SJCRH30 (cell line): Measurements from ENCODE around the gene CLDND1. TPM values are rescaled to one million over a fixed set of nuclear protein-coding genes. Genes with fewer than 3 reads are reported as not detected.

Source experiments
- DNase-seq, 2 experiments: peaks; one replicate each; pipeline ENCODE4 v3.0.0-alpha.2; 2015 to 2020
- H3K27ac ChIP-seq: fragments of 250-450 bp; sonication (Bioruptor Pico); 2 replicates; pipeline ENCODE4 v1.5.1; 2020; ENCODE audit warnings: mild to moderate bottlenecking, moderate library complexity
- H3K27me3 ChIP-seq: fragments of 250-450 bp; sonication (Bioruptor Pico); 2 replicates; pipeline ENCODE4 v1.5.1; 2020; ENCODE audit warnings: mild to moderate bottlenecking, moderate library complexity
- H3K36me3 ChIP-seq: fragments of 250-450 bp; sonication (Bioruptor Pico); 2 replicates; pipeline ENCODE4 v1.5.1; 2020; ENCODE audit warnings: mild to moderate bottlenecking, moderate library complexity
- H3K4me1 ChIP-seq: fragments of 250-450 bp; sonication (Bioruptor Pico); 2 replicates; pipeline ENCODE4 v1.5.1; 2020; ENCODE audit warnings: mild to moderate bottlenecking, moderate library complexity
- H3K4me3 ChIP-seq: fragments of 250-450 bp; sonication (Bioruptor Pico); 2 replicates; pipeline ENCODE4 v1.5.1; 2020; ENCODE audit warnings: mild to moderate bottlenecking, moderate library complexity
- H3K9me3 ChIP-seq: fragments of 250-450 bp; sonication (Bioruptor Pico); replicated peaks from 2 replicates; pipeline ENCODE4 v1.5.1; 2020; ENCODE audit warnings: mild to moderate bottlenecking, moderate library complexity
- total RNA-seq: library from RNA; depleted of rRNA; stranded (reverse); fragments of >200 nt; shearing (Covaris generic); gene quantifications from 2 replicates; pipeline ENCODE4 v1.2.3, GENCODE V29; 2014

CLDND1 gene
- total RNA-seq, 1 experiment from 2014 or later, result 147 TPM

DNA sequence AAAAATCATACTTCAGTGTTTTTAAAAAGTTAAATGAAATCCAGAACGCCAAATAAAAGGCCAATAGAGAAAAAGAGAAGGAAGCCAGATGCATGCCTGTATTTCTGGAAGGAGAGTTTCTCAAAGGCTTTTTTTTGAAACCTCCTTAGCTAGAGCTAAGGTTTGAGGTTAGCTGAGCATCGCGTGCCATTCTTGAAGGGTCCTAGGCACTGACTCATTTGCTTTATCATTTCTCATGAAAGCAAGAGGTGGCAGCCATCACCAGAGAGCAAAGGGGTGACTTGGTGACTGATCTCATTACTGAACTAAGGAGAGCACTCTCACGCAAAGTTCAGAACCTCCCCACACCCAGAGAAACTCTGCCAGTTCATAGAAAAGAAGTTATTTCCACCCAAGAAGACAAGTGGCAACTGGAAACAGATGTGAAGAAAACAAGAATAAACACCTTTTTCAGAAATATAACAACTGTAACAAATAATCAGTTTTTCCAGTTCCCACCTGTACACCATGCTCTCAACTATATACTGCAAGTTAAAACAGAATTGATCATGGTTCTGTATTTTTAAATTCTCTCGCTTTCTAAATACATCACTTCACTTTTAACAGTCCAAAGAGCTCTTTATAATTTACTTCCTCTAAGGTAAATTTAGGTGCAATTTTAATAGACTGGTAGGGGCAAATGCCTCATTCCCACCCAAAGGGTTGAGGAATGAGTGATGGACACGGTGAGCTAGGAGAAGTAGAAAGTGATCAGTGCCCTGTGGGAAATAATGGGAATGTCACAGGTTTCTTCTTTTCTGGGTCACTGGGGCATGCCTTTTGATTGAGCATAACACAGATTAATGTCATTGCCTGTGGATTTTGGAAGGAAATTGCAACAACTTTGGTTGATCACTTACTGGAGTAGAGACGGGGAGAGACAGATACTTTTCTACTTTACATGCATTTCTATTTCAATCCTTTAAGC, 33.7 kb upstream of the CLDND1 start:
- H3K36me3 ChIP-seq, result no peaks in the 10 kb centered on the region
- peaks cover 7% of the 10 kb centered on the region; the same call in 1 of the 2 replicates for H3K27me3 ChIP-seq
- H3K4me1 ChIP-seq, result no peaks in the 10 kb centered on the region; the same call in 1 of the 2 replicates
- no peak for DNase-seq
- no peaks in the 10 kb centered on the region for H3K9me3 ChIP-seq
- no peak overlapping the region for H3K4me3 ChIP-seq
- no peak overlapping the region for H3K27ac ChIP-seq

GRCh38 chr3:98555025-98555379, 32.3 kb upstream of the CLDND1 start:
- DNase-seq, result no peak
- Histone ChIP-seq H3K4me3 (no peak overlapping the region), H3K9me3 (no peaks in the 10 kb centered on the region), H3K4me1 (no peaks in the 10 kb centered on the region; the same call in 1 of the 2 replicates), H3K27ac (no peak overlapping the region), H3K36me3 (no peaks in the 10 kb centered on the region), H3K27me3 (peaks cover 7% of the 10 kb centered on the region; the same call in 1 of the 2 replicates)

- Histone ChIP-seq H3K27ac (no peak overlapping the region), H3K9me3 (no peaks in the 10 kb centered on the region), H3K27me3 (peaks cover 7% of the 10 kb centered on the region; the same call in 1 of the 2 replicates), H3K4me1 (no peaks in the 10 kb centered on the region; the same call in 1 of the 2 replicates), H3K36me3 (no peaks in the 10 kb centered on the region), H3K4me3 (no peak overlapping the region)
- no peak for DNase-seq
Measured at GRCh38 chr3:98554580-98554979, 31.9 kb upstream of the CLDND1 start.

DNA sequence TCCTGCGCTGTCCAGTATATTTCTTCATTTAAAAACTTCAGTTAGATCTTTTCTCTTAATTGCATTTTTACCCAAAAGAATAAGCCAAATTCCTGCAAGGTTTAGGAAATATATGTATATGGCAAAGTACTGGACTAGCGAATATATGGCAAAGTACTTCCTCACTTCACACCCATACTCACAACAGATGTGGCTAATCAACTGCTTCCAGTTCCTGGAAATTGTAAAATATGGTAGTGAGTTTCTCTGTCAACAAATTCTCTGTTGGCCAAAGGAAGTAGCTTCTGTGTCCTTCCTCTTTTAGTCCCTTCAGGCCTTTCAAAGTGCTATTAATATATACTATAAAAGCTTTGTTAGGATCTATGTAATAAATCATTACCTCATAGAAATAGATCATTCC, 31.1 kb upstream of the CLDND1 start:
- Histone ChIP-seq H3K36me3 (no peaks in the 10 kb centered on the region), H3K4me3 (no peak overlapping the region), H3K9me3 (no peaks in the 10 kb centered on the region), H3K27me3 (peaks cover 7% of the 10 kb centered on the region; the same call in 1 of the 2 replicates), H3K4me1 (no peaks in the 10 kb centered on the region; the same call in 1 of the 2 replicates), H3K27ac (no peak overlapping the region)
- DNase-seq, result no peak

DNA sequence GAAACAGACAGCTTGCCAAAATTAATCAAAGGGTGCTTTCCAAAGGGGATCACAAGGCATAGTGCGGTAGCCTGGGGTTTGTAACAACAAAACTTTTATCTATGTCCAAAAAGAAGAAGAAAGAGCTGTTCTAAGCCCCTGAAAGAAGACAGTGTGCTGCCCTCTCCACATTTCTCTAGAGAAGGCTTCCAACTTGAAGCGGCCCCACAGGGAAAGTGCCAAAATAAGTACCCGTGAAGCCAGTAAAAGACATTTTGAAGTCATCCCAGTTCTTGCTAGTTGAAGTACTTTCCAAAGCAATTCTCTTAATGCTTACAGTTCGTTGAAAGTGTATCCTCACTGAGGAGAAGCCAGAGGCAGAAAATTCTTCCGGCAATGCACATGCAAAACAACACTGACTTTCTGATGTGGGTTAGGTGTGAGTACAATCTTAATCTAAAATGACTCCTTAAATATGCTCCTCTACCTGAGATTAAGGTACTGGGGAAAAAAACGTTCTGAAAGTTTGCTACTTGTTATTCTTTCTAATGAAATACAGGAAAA, 30.4 kb upstream of the CLDND1 start:
- H3K4me1 ChIP-seq, result no peaks in the 10 kb centered on the region; the same call in 1 of the 2 replicates
- H3K27me3 ChIP-seq, result peaks cover 7% of the 10 kb centered on the region; the same call in 1 of the 2 replicates
- no peak for DNase-seq
- no peaks in the 10 kb centered on the region for H3K9me3 ChIP-seq
- no peaks in the 10 kb centered on the region for H3K36me3 ChIP-seq
- H3K27ac ChIP-seq, result no peak overlapping the region
- no peak overlapping the region for H3K4me3 ChIP-seq

GRCh38 chr3:98552232-98553020, 29.7 kb upstream of the CLDND1 start:
- no peak overlapping the region for H3K27ac ChIP-seq
- no peak overlapping the region for H3K4me3 ChIP-seq
- peaks cover 7% of the 10 kb centered on the region; the same call in 1 of the 2 replicates for H3K27me3 ChIP-seq
- no peaks in the 10 kb centered on the region for H3K36me3 ChIP-seq
- H3K4me1 ChIP-seq, result no peaks in the 10 kb centered on the region; the same call in 1 of the 2 replicates
- no peaks in the 10 kb centered on the region for H3K9me3 ChIP-seq
- DNase-seq, result no peak

DNA sequence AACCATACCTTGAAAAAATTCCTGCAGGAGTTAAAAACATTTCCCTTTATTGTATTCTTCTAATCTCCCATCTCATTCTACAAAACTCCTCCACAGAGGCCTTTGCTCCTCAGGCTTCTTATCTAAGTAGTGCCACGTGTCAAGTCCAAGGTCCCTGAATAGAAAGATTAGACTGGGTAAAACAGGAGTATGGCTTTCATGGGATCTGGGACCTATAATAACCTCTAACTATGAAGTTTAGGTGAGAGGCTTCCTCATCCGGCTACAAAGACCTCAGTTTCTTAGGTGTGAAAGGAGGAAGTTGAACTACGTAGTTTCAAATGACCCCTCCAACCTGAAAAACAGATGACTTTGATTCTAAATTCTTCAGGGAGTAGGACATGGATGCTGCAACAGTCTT, 29.1 kb upstream of the CLDND1 start:
- DNase-seq, result no peak
- Histone ChIP-seq H3K4me1 (no peaks in the 10 kb centered on the region; the same call in 1 of the 2 replicates), H3K27ac (no peak overlapping the region), H3K36me3 (no peaks in the 10 kb centered on the region), H3K27me3 (peaks cover 7% of the 10 kb centered on the region; the same call in 1 of the 2 replicates), H3K9me3 (no peaks in the 10 kb centered on the region), H3K4me3 (no peak overlapping the region)

- no peaks in the 10 kb centered on the region for H3K36me3 ChIP-seq
- H3K27ac ChIP-seq, result no peak overlapping the region
- no peak overlapping the region for H3K4me3 ChIP-seq
- DNase-seq, result no peak
- H3K9me3 ChIP-seq, result no peaks in the 10 kb centered on the region
- H3K27me3 ChIP-seq, result peaks cover 7% of the 10 kb centered on the region; the same call in 1 of the 2 replicates
- H3K4me1 ChIP-seq, result no peaks in the 10 kb centered on the region; the same call in 1 of the 2 replicates
Measured at GRCh38 chr3:98551236-98551635, 28.5 kb upstream of the CLDND1 start.

- H3K27ac ChIP-seq, result no peak overlapping the region
- no peak overlapping the region for H3K4me3 ChIP-seq
- no peaks in the 10 kb centered on the region; the same call in 1 of the 2 replicates for H3K4me1 ChIP-seq
- no peaks in the 10 kb centered on the region for H3K9me3 ChIP-seq
- H3K27me3 ChIP-seq, result peaks cover 7% of the 10 kb centered on the region; the same call in 1 of the 2 replicates
- no peaks in the 10 kb centered on the region for H3K36me3 ChIP-seq
- DNase-seq, result no peak
Measured at GRCh38 chr3:98550833-98551232, 28.1 kb upstream of the CLDND1 start.

DNA sequence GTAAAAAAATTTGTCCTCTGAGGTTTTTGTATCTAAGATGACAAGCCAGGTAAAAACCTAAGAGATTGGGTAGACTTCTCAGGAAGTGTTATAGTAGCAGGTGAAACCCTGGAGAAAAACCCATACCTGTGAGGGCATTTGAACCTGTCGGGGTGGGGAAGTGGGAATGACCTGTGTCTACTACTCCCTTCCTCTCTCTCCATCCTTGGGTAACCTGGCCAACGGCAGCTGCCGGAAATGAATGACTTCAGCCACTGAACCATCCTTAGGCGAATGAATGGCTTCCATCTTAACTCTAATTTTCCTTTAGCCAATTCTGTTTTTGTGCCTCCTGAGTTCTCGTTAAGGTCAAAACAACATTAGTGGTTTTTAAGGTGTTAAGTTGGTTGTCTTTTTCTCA, 25.8 kb upstream of the CLDND1 start:
- H3K4me1 ChIP-seq, result no peaks in the 10 kb centered on the region
- no peaks in the 10 kb centered on the region for H3K9me3 ChIP-seq
- no peak overlapping the region for H3K4me3 ChIP-seq
- peaks cover 3% of the 10 kb centered on the region; the same call in 1 of the 2 replicates for H3K27me3 ChIP-seq
- no peak overlapping the region for H3K27ac ChIP-seq
- no peaks in the 10 kb centered on the region for H3K36me3 ChIP-seq
- DNase-seq, result no peak

DNA sequence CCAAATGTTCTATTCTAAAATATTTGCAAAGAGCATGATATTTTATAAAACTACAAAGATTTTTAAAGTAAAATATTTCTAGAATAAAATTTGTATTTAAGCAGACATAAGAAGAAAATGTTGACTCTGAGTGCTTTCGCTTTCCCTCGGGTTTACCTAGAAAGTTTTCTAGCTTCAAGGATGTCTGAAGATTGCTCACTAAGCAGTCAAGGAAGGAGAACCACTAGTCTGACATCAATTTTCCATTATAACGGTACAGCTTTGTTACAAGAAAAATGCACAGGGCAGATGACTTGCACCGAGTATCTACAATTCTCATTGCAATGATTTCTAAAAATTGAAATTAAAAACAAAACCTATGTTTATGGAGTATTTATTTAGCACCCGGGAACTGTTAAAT, 23.2 kb upstream of the CLDND1 start:
- no peaks in the 10 kb centered on the region; the same call in 1 of the 2 replicates for H3K27me3 ChIP-seq
- no peaks in the 10 kb centered on the region for H3K9me3 ChIP-seq
- H3K4me1 ChIP-seq, result no peaks in the 10 kb centered on the region
- H3K27ac ChIP-seq, result no peak overlapping the region
- no peak overlapping the region for H3K4me3 ChIP-seq
- DNase-seq, result no peak
- no peaks in the 10 kb centered on the region for H3K36me3 ChIP-seq

- Histone ChIP-seq H3K36me3 (no peaks in the 10 kb centered on the region), H3K27me3 (no peaks in the 10 kb centered on the region; the same call in 1 of the 2 replicates), H3K9me3 (no peaks in the 10 kb centered on the region), H3K27ac (no peak overlapping the region), H3K4me3 (no peak overlapping the region), H3K4me1 (peaks cover 4% of the 10 kb centered on the region; the same call in 1 of the 2 replicates)
- DNase-seq, result no peak
Measured at GRCh38 chr3:98542623-98543022, 19.9 kb upstream of the CLDND1 start.

DNA sequence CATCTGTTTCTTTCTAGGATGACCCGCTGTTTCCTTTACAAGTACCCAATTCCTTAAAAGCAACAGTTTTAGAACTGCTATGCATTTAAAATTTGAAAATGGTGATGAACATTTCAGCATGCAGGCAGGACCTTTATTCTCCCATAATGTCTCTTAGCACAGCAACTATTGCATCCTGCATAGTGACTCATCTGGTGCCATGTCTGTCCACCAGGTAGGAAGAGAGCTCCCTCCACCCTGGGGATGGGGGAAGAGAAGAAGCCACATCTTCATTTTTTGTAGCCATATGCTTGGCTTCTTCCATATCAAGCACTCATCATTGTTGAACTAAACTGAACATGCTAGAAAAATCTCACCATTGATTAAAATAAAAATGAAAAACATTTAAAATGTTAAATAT, 19.0 kb upstream of the CLDND1 start:
- H3K36me3 ChIP-seq, result no peaks in the 10 kb centered on the region
- no peaks in the 10 kb centered on the region; the same call in 1 of the 2 replicates for H3K27me3 ChIP-seq
- no peak overlapping the region for H3K4me3 ChIP-seq
- peaks cover 4% of the 10 kb centered on the region; the same call in 1 of the 2 replicates for H3K4me1 ChIP-seq
- no peaks in the 10 kb centered on the region for H3K9me3 ChIP-seq
- no peak overlapping the region for H3K27ac ChIP-seq
- no peak for DNase-seq

DNA sequence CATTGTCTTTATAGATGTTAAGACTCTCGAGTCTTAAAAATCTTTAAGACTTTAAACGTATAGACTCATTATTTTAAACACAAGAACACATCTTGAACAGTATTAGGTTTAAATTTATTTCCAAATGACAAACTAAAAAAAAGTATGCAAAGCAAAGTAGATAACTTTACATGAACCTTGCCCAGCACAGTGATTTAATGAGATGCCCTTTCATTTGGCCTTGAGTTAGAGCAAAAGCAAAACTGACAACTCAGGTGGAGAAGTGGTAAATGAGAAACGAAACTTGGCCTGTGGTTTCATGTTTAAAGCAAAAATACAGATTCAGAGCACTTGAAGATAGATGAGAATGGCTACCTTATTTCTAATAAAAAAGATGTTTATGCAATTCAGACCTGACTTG, 17.6 kb upstream of the CLDND1 start:
- H3K36me3 ChIP-seq, result no peaks in the 10 kb centered on the region
- H3K27ac ChIP-seq, result no peak overlapping the region
- no peaks in the 10 kb centered on the region for H3K9me3 ChIP-seq
- no peak for DNase-seq
- peaks cover 4% of the 10 kb centered on the region; the same call in 1 of the 2 replicates for H3K4me1 ChIP-seq
- no peak overlapping the region for H3K4me3 ChIP-seq
- no peaks in the 10 kb centered on the region; the same call in 1 of the 2 replicates for H3K27me3 ChIP-seq
